T47D (cell line): ENCODE data around the gene CATSPERZ.

ENCODE experiments used
- DNase-seq, 2 experiments: peaks; one replicate each; pipeline versions ENCODE4 v3.0.0 to v3.0.0-alpha.2; 2011 to 2012; ENCODE audit warnings: low read depth in 1 of 2, low spot score in 1 of 2
- JUND ChIP-seq: IDR thresholded peaks from 2 replicates; pipeline ENCODE4 v1.6.1; 2012; ENCODE audit warnings: low read depth
- in situ Hi-C: cut with HindIII; loops from 2 replicates; pipeline ENCODE4 v1.10.0; 2016; ENCODE audit warnings: low sequenced_read_pairs, low pct_unique_long_range_greater_than_20kb

Gene CATSPERZ

DNA sequence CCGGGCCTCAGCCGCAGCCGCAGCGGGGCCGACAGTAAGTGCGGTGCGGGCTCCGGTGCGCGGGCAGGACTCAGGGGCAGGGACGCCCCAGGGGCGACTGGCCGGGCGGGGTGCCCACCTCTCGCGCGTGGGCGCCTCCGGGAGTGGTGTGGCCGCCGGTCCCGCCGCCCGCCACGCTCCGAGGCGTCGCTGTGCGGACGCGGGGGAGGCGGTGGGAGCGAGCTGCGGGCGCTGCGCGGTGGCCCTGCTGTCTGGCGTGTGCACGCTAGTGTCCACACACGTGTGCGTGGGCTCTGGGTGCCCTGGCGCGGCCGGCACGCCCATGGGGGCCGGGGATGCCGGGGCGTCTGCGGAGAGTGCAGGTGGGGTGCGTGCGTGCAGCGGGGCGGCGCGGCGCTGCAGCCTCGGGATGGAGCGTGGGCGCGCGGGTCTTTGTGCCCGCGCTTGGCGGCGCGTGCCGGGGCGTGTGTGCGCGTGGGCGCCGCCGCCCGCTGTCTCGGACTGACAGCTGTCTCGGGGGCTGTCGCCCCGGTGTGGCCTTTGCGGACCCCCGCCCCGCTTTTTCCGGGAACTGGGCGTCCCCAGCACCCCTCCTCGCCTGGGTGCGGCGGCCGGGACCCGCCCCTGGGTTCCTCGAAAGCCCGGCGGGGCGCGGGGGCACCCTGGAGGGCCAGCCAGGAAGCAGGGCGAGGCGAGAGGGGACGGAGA lies 8.3 kb upstream of the CATSPERZ start:
- no peak for DNase-seq
- TF ChIP-seq JUND, result no peak
- in situ Hi-C loops, result no loop called here

DNA sequence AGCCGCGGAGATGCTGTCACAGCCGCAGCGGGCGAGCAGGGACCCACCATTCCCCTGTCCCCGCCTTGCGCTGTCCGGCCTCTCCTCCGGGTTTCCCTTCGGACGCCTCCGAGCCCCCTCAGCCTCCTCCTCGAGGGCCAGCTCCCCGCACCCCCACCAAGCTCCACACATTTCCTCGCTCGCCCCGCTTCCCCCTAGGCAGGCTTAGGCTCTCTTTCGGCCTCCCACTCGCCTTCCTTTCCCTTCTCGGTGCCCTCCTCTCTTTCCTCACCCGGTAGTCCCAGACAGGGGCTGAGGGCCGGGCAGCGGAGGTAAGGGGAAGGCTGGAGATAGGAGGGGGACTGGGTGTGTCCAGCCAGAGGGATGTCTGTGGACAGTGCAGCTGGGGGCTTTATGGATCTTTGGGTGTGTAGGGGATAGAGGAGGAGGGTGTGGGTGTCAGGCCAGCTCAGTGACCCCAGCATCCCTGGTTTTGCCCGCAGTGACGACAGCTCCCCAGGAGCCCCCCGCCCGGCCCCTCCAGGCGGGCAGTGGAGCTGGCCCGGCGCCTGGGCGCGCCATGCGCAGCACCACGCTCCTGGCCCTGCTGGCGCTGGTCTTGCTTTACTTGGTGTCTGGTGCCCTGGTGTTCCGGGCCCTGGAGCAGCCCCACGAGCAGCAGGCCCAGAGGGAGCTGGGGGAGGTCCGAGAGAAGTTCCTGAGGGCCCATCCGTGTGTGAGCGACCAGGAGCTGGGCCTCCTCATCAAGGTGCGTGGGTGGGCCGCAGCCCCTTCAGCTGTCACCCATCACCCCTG lies 7.5 kb upstream of the CATSPERZ start:
- no peak for DNase-seq
- TF ChIP-seq JUND, result no peak
- in situ Hi-C loops, result no loop called here

DNA sequence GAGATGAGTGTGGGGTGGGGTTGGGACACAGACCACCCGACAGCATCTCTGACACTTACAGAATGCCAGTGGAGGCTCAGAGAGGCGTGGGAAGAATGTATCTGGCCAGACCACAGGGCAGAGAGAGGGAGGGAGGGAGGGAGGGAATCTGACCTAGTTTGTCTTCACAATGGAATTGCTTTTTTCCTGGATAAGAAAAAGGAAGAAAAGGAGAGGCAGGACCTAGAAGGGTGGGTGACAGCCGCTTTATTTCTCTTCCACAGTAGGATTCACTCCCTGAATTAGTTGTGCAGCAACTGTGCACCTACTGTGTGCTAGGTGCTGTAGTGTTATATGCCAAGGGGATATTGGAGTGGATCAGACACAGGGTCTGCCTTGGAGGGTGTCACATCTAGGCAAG lies 5.4 kb upstream of the CATSPERZ start:
- DNase-seq, result no peak
- no peak for TF ChIP-seq JUND
- in situ Hi-C loops, result no loop called here

GRCh38 chr11:64295760-64296159 lies 4.4 kb upstream of the CATSPERZ start:
- TF ChIP-seq JUND, result no peak
- no peak for DNase-seq
- in situ Hi-C loops, result no loop called here

DNA sequence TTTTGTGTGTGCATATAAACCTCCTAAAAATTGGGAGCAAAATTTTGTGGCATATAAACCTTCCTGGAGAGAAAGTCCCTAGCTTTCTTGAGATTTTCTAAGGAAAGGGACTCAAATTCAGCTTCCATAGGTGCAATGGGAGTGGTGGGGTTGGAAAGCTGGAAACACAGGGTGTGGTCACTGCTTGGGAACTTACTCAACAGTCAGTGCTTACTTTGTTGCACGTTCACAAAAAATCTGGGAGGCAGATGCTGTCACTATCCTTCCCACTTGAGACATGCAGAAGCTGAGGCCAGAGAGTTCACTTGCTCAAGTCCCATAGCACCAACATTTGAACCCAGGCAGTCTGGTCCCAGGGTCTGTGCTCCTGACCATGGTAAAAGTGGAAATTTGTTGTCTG lies 3.9 kb upstream of the CATSPERZ start:
- no peak for TF ChIP-seq JUND
- in situ Hi-C loops, result no loop called here
- DNase-seq, result no peak

GRCh38 chr11:64296830-64297698 lies 3.1 kb upstream of the CATSPERZ start:
- no peak for TF ChIP-seq JUND
- in situ Hi-C loops, result no loop called here
- DNase-seq, result no peak

DNA sequence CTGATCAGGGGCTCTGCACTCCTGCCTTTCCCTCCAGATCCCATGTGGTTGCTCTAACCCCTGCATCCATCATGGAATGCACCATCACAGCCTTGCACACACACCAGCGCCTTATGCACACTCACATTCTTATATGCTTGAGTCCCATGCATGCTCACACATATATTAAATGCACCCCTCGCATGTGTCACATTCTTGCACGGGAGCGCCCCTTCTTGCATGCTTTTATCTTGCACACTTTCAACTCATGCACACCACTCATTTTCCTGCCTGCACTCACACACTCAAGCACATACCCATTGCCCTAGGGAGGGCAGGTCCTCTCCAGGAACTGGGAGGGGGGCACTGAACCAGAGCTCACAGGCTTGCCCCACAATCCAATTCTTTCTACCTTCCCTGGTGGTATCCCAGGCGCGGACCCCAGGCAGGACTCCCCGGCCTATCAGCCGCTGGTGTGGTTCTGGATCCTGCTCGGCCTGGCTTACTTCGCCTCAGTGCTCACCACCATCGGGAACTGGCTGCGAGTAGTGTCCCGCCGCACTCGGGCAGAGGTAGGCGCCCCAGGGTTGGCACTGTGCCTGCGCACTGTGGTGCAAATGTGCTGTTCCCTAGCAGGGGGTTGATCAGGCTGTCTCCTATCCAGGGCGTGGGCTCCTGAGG lies 2.3 kb upstream of the CATSPERZ start:
- TF ChIP-seq JUND, result no peak
- no peak for DNase-seq
- in situ Hi-C loops, result no loop called here

GRCh38 chr11:64298966-64299846 lies 952 bp upstream of the CATSPERZ start:
- TF ChIP-seq JUND, result no peak
- in situ Hi-C loops, result no loop called here

GRCh38 chr11:64303109-64304031 lies 3.2 kb downstream of the CATSPERZ start:
- no peak for DNase-seq
- no peak for TF ChIP-seq JUND
- in situ Hi-C loops, result no loop called here

More at GRCh38 chr11:64298966-64299846, 952 bp upstream of the CATSPERZ start:
- no peak for DNase-seq

DNA sequence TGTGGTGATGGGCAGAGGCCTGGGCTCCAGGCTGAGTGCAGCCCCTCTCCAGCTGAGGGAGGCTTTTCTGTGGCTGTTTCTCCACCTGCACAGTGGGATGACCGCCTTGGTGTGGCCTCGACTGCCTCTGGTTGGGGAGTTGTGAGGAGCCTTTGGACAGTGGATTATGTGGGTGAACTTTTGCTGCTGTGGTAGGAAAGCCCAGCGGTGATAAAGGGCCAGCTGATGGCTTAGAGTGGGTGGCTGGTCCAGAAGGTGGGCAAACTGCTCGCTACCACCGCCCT lies 3.8 kb downstream of the CATSPERZ start:
- TF ChIP-seq JUND, result no peak
- DNase-seq, result no peak
- in situ Hi-C loops, result no loop called here
